ENCODE data around the gene LSG1. TPM values are rescaled to one million over a fixed set of nuclear protein-coding genes. Genes with fewer than 3 reads are reported as not detected.
A peak's percentile ranks its signal among the peaks of the same experiment; 100 is the strongest.

The LSG1 gene
- total RNA-seq, 1 donor from 2014 or later: 48.9 TPM

- Mint-ChIP-seq H3K4me3 (no peak overlapping the region), H3K36me3 (no peaks in the 10 kb centered on the region), H3K27me3 (ENCODE audit: low read depth) (peaks cover 25% of the 10 kb centered on the region), H3K9me3 (no peaks in the 10 kb centered on the region), H3K27ac (no peak overlapping the region), H3K4me1 (peaks cover 25% of the 10 kb centered on the region)
- TF ChIP-seq CTCF (IDR thresholded peaks at IDR 0.05; ENCODE audit: unreplicated experiment): peak; percentile 82
- DNase-seq (ENCODE audit: low spot score in 2 of 2, unreplicated experiment in 2 of 2): peak; percentile 44 to 78
These were observed 10.8 kb upstream of the LSG1 start for GRCh38 chr3:194682694-194683310.

GRCh38 chr3:194682189-194682693, 10.2 kb upstream of the LSG1 start:
- no peak for DNase-seq (ENCODE audit: low spot score in 2 of 2, unreplicated experiment in 2 of 2)
- Mint-ChIP-seq H3K4me1 (peaks cover 22% of the 10 kb centered on the region), H3K36me3 (no peaks in the 10 kb centered on the region), H3K27me3 (ENCODE audit: low read depth) (peaks cover 26% of the 10 kb centered on the region), H3K4me3 (no peak overlapping the region), H3K27ac (no peak overlapping the region), H3K9me3 (no peaks in the 10 kb centered on the region)
- no peak for TF ChIP-seq CTCF (IDR thresholded peaks at IDR 0.05; ENCODE audit: unreplicated experiment)

- H3K4me1 Mint-ChIP-seq: peaks cover 14% of the 10 kb centered on the region
- H3K27me3 Mint-ChIP-seq (ENCODE audit: low read depth): peaks cover 31% of the 10 kb centered on the region
- no peak overlapping the region for H3K27ac Mint-ChIP-seq
- no peaks in the 10 kb centered on the region for H3K36me3 Mint-ChIP-seq
- no peak overlapping the region for H3K4me3 Mint-ChIP-seq
- DNase-seq (ENCODE audit: low spot score in 2 of 2, unreplicated experiment in 2 of 2): no peak
- no peaks in the 10 kb centered on the region for H3K9me3 Mint-ChIP-seq
- TF ChIP-seq CTCF (IDR thresholded peaks at IDR 0.05; ENCODE audit: unreplicated experiment): no peak
These were observed 9.1 kb upstream of the LSG1 start for GRCh38 chr3:194680888-194681615.

- no peaks in the 10 kb centered on the region for H3K36me3 Mint-ChIP-seq
- H3K4me3 Mint-ChIP-seq: no peak overlapping the region
- H3K27ac Mint-ChIP-seq: no peak overlapping the region
- H3K9me3 Mint-ChIP-seq: no peaks in the 10 kb centered on the region
- peaks cover 6% of the 10 kb centered on the region for H3K4me1 Mint-ChIP-seq
- H3K27me3 Mint-ChIP-seq (ENCODE audit: low read depth): peaks cover 40% of the 10 kb centered on the region
- no peak for DNase-seq (ENCODE audit: low spot score in 2 of 2, unreplicated experiment in 2 of 2)
- no peak for TF ChIP-seq CTCF (IDR thresholded peaks at IDR 0.05; ENCODE audit: unreplicated experiment)
These were observed 4.5 kb upstream of the LSG1 start for GRCh38 chr3:194676471-194676870.

GRCh38 chr3:194675680-194676079, 3.7 kb upstream of the LSG1 start:
- peaks cover 36% of the 10 kb centered on the region for H3K27me3 Mint-ChIP-seq (ENCODE audit: low read depth)
- no peak for DNase-seq (ENCODE audit: low spot score in 2 of 2, unreplicated experiment in 2 of 2)
- H3K9me3 Mint-ChIP-seq: no peaks in the 10 kb centered on the region
- no peak for TF ChIP-seq CTCF (IDR thresholded peaks at IDR 0.05; ENCODE audit: unreplicated experiment)
- H3K36me3 Mint-ChIP-seq: no peaks in the 10 kb centered on the region
- H3K4me3 Mint-ChIP-seq: no peak overlapping the region
- no peak overlapping the region for H3K27ac Mint-ChIP-seq
- H3K4me1 Mint-ChIP-seq: peaks cover 10% of the 10 kb centered on the region

Data from mesothelial cell of epicardium (in vitro differentiated cells).